Measurements from ENCODE around the gene C12orf57.

The C12orf57 gene

DNA sequence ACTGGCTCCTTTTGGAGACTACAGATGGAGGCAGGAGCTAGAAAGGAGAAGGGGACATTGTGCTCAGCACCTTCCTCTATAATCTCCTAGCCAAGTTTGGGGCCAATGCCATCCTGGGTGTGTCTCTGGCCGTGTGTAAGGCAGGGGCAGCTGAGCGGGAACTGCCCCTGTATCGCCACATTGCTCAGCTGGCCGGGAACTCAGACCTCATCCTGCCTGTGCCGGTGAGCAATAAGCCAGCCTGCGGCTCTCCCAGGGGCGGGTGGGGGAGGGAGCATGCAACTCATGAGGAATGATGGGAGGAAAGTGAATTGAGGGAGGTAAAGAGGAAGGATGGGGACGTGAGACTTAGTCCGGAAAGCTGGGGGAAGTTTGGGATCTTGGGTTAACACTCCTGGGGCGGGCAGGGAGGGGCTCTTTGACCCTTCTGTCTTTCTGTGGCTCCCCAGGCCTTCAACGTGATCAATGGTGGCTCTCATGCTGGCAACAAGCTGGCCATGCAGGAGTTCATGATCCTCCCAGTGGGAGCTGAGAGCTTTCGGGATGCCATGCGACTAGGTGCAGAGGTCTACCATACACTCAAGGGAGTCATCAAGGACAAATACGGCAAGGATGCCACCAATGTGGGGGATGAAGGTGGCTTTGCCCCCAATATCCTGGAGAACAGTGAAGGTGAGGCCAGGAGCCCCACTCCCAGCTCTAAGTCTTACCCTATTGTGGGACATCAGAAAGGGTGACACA, 26.2 kb upstream of the C12orf57 start:
- TF ChIP-seq, protein P1, sequence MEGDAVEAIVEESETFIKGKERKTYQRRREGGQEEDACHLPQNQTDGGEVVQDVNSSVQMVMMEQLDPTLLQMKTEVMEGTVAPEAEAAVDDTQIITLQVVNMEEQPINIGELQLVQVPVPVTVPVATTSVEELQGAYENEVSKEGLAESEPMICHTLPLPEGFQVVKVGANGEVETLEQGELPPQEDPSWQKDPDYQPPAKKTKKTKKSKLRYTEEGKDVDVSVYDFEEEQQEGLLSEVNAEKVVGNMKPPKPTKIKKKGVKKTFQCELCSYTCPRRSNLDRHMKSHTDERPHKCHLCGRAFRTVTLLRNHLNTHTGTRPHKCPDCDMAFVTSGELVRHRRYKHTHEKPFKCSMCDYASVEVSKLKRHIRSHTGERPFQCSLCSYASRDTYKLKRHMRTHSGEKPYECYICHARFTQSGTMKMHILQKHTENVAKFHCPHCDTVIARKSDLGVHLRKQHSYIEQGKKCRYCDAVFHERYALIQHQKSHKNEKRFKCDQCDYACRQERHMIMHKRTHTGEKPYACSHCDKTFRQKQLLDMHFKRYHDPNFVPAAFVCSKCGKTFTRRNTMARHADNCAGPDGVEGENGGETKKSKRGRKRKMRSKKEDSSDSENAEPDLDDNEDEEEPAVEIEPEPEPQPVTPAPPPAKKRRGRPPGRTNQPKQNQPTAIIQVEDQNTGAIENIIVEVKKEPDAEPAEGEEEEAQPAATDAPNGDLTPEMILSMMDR (IDR thresholded peaks at IDR 0.05; ENCODE audit: unreplicated experiment in 3 of 3) = no peak
- no peak overlapping the region for H3K4me3 Mint-ChIP-seq
- H3K27ac Mint-ChIP-seq = no peak overlapping the region
- peaks cover 25% of the 10 kb centered on the region for H3K27me3 Mint-ChIP-seq (ENCODE audit: low read depth)
- H3K36me3 Mint-ChIP-seq (ENCODE audit: low read depth) = peaks cover 4% of the 10 kb centered on the region
- H3K4me1 Mint-ChIP-seq = peaks cover 6% of the 10 kb centered on the region
- H3K9me3 Mint-ChIP-seq = no peaks in the 10 kb centered on the region

DNA sequence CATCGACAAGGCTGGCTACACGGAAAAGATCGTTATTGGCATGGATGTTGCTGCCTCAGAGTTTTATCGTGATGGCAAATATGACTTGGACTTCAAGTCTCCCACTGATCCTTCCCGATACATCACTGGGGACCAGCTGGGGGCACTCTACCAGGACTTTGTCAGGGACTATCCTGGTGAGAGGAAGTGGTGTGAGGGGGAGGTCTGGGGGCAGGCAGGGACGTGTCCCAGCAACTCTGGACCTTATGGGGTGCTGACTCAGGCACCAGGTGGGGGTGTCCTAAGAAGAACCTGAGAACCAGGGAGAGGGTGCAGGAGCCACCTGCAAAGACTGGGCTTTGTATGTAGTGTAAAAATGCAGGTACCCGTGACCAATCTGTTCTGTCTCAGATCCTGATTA, 24.2 kb upstream of the C12orf57 start:
- Mint-ChIP-seq H3K27ac (peak overlapping the region in 1 of 3 experiments; percentile 45), H3K4me3 (no peak overlapping the region), H3K4me1 (peaks cover 18% of the 10 kb centered on the region), H3K36me3 (ENCODE audit: low read depth) (peaks cover 4% of the 10 kb centered on the region), H3K27me3 (ENCODE audit: low read depth) (peaks cover 10% of the 10 kb centered on the region), H3K9me3 (no peaks in the 10 kb centered on the region)
- TF ChIP-seq, protein P1 (IDR thresholded peaks at IDR 0.05; ENCODE audit: unreplicated experiment in 3 of 3) = no peak

DNA sequence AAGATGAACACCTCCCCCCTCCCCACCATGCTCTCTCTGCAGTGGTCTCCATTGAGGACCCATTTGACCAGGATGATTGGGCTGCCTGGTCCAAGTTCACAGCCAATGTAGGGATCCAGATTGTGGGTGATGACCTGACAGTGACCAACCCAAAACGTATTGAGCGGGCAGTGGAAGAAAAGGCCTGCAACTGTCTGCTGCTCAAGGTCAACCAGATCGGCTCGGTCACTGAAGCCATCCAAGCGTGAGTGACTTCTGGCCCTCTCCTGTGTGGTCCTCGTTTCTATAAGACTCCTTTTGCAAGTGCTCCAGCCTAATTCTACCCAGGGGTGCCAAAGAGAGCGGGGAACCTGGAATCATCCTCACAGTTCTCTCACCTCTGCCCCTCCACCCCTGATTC, 22.3 kb upstream of the C12orf57 start:
- TF ChIP-seq, protein P1 (IDR thresholded peaks at IDR 0.05; ENCODE audit: unreplicated experiment in 3 of 3) = no peak
- Mint-ChIP-seq H3K27ac (peak overlapping the region in 1 of 3 experiments; percentile 47), H3K4me1 (peaks cover 32% of the 10 kb centered on the region), H3K4me3 (no peak overlapping the region), H3K9me3 (no peaks in the 10 kb centered on the region), H3K27me3 (ENCODE audit: low read depth) (no peaks in the 10 kb centered on the region), H3K36me3 (ENCODE audit: low read depth) (peaks cover 4% of the 10 kb centered on the region)

DNA sequence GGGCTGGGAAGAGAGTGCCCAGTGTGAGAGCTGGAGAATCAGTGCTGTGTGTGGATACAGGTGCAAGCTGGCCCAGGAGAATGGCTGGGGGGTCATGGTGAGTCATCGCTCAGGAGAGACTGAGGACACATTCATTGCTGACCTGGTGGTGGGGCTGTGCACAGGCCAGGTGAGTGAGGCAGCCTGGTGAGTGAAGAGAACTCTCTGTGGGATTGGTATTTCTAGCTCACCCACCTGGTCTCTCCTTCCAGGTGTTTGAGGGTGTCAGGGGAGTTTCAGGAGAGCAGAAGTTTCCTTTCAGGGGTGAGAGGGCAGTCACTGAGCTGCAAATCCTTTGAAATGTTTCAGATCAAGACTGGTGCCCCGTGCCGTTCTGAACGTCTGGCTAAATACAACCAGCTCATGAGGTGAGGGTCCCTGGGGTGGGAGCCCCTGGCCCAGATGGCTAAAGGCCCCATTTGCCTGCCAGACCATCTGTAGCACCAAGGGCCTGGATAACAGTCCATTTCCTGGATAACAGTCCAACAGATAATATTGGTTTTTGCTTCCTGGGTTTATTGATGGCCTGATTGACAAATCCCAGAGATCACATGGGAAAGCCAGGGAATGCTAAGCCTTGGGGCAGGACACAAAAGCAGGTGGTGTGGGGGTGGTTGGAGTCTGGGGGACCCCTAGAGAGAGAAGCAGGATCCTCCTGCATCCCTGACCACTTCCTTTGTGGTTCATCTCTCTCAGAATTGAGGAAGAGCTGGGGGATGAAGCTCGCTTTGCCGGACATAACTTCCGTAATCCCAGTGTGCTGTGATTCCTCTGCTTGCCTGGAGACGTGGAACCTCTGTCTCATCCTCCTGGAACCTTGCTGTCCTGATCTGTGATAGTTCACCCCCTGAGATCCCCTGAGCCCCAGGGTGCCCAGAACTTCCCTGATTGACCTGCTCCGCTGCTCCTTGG, 21.6 kb upstream of the C12orf57 start:
- peaks cover 40% of the 10 kb centered on the region for H3K4me1 Mint-ChIP-seq
- TF ChIP-seq, protein P1 (IDR thresholded peaks at IDR 0.05; ENCODE audit: unreplicated experiment in 3 of 3) = no peak
- peak overlapping the region in 2 of 3 experiments; percentile 16 to 100 for H3K27ac Mint-ChIP-seq
- H3K4me3 Mint-ChIP-seq = no peak overlapping the region
- peaks cover 4% of the 10 kb centered on the region for H3K36me3 Mint-ChIP-seq (ENCODE audit: low read depth)
- no peaks in the 10 kb centered on the region for H3K27me3 Mint-ChIP-seq (ENCODE audit: low read depth)
- no peaks in the 10 kb centered on the region for H3K9me3 Mint-ChIP-seq

DNA sequence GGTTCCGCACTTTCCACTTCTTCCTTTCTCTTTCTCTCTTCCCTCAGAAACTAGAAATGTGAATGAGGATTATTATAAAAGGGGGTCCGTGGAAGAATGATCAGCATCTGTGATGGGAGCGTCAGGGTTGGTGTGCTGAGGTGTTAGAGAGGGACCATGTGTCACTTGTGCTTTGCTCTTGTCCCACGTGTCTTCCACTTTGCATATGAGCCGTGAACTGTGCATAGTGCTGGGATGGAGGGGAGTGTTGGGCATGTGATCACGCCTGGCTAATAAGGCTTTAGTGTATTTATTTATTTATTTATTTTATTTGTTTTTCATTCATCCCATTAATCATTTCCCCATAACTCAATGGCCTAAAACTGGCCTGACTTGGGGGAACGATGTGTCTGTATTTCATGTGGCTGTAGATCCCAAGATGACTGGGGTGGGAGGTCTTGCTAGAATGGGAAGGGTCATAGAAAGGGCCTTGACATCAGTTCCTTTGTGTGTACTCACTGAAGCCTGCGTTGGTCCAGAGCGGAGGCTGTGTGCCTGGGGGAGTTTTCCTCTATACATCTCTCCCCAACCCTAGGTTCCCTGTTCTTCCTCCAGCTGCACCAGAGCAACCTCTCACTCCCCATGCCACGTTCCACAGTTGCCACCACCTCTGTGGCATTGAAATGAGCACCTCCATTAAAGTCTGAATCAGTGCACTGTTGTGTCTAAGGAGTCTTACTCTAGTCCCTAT, 20.7 kb upstream of the C12orf57 start:
- Mint-ChIP-seq H3K9me3 (no peaks in the 10 kb centered on the region), H3K27ac (peak overlapping the region; percentile 98 to 100 (median 100)), H3K4me1 (peaks cover 40% of the 10 kb centered on the region), H3K27me3 (ENCODE audit: low read depth) (no peaks in the 10 kb centered on the region), H3K4me3 (peak overlapping the region in 1 of 3 experiments; percentile 47), H3K36me3 (ENCODE audit: low read depth) (no peaks in the 10 kb centered on the region)
- TF ChIP-seq, protein P1 (IDR thresholded peaks at IDR 0.05; ENCODE audit: unreplicated experiment in 3 of 3) = no peak
